NCI-H748 (cell line): ENCODE measurements around the gene ADGRF4.

Experiments used
- DNase-seq: peaks from one replicate; lab custom pipeline; 2025; ENCODE audit not compliant: unreplicated experiment; lab: John Stamatoyannopoulos, UW

Gene ADGRF4, protein sequence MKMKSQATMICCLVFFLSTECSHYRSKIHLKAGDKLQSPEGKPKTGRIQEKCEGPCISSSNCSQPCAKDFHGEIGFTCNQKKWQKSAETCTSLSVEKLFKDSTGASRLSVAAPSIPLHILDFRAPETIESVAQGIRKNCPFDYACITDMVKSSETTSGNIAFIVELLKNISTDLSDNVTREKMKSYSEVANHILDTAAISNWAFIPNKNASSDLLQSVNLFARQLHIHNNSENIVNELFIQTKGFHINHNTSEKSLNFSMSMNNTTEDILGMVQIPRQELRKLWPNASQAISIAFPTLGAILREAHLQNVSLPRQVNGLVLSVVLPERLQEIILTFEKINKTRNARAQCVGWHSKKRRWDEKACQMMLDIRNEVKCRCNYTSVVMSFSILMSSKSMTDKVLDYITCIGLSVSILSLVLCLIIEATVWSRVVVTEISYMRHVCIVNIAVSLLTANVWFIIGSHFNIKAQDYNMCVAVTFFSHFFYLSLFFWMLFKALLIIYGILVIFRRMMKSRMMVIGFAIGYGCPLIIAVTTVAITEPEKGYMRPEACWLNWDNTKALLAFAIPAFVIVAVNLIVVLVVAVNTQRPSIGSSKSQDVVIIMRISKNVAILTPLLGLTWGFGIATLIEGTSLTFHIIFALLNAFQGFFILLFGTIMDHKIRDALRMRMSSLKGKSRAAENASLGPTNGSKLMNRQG

DNA sequence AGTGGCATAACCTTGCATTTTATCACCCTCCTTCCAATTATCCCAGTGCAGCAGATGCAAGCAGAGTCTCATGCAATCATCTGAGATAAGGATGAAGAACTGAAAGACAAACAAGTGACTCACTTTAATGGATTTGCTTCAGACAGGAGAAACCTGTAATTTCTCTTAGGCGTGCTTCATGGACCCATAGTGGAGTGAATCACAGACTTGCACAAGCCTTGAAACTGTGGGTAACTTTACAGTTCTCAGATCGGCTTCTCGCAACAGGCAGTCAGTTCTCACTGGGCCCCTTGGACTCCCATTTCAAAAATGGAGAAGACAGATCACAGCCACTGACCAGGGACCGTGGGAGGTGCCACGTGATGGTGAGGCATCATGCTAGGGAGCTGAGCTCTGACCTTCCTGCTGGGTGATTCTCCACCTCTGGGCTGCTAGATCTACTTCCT is at the start of gene ADGRF4:
Gene ADGRF4 (plus strand): TSS at position 239 of the 446 bp plus-strand sequence. CDS start 8,666 bp downstream, outside the sequence.
- no peak for DNase-seq

DNA sequence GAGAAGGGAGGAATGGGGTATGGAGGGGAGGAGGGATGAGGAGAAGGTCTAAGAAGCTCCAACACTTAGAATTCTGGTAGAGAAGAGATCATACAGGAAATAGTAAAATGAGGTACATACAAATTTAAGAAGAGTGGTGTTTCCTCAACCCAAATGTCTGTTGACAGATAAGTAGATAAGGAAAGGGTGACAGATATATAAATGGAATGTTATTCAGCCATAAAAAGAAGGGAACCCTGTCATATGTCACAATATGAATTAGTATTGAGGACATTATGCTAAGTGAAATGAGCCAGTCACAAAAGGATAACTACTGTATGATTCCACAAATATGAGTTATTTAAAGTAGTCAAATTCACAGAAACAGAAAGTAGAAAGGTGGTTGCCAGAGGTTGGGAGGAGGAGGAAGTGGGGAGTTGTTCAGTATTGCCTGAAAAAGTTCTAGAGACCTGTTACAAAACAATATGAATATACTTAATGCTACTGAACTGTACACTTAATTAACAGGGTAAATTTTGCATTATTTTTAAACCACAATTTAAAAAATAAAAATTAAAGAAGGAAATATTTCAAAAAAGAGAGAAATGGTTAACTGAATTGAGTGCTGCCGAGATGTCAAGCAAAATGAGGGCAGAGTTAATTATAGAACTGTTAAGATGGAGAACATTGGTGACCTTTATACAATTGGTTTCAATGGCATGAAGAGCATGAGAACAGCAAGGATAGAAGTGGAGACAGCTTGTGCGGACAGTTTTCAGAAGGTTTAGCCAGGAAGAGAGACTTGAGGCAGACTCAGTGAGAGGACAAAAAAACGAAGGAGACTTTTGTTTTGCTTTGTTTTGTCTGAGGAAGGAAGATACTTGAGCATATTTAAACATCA is 47.6 kb upstream of the ADGRF4 start:
- no peak for DNase-seq

DNA sequence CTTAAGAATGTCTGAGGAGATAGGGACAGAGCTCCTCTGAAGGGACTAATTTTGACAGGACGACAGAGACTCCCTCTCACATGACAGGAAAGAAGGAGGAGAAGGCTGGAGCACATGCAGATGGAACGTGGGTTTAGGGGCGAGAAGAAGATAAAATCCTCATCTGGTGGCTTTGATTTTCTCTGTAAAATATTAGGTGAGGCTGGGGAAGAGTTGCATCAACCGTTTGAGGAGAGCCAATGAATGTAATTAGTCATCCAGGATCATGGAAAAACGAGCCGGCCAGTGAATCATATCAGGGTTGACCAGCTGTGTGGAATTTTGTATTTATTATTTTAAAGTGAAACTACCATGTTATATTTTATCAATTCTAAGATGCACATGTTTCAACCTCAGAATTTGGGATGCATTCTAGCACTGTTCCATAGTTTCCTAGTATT is 46.9 kb upstream of the ADGRF4 start:
- DNase-seq, result no peak

DNA sequence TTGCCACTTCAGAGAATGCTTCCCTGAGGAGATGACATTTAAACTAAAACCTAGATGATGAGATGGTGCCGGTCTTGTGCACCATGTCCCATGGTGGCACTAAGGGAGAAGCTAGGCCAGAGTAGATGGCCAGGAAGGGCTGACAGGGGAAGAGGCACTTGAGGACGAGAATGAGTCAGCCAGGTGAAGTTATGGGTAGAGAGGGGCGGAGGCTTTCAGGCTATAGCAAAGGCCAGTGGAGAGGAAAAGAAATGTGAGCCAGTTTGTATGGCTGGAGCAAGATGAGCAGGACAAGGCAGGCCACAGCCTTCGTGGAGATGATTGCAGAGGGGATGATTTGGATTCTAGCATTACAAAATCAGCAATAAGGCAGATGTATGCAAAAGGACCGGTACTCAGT is 44.7 kb upstream of the ADGRF4 start:
- no peak for DNase-seq

DNA sequence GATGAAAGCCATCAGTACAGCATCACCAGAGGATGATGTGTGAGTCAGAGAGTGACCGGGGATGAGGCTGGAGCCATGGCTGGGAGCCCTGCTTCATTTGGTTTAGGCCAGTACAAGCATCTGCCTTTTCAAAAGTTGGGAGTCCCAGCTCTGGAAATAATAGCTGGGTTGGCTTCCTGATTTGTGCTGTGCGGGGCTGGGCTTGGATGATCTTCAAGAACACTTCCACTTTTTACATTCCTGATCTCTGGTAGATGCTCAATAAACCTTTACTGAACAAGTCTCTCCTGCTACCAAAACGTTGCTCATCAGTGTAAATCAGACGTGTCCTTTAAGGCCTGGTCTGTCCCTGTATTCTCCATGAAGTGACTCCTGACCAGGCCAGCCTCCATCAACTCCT is 44.1 kb upstream of the ADGRF4 start:
- no peak for DNase-seq

DNA sequence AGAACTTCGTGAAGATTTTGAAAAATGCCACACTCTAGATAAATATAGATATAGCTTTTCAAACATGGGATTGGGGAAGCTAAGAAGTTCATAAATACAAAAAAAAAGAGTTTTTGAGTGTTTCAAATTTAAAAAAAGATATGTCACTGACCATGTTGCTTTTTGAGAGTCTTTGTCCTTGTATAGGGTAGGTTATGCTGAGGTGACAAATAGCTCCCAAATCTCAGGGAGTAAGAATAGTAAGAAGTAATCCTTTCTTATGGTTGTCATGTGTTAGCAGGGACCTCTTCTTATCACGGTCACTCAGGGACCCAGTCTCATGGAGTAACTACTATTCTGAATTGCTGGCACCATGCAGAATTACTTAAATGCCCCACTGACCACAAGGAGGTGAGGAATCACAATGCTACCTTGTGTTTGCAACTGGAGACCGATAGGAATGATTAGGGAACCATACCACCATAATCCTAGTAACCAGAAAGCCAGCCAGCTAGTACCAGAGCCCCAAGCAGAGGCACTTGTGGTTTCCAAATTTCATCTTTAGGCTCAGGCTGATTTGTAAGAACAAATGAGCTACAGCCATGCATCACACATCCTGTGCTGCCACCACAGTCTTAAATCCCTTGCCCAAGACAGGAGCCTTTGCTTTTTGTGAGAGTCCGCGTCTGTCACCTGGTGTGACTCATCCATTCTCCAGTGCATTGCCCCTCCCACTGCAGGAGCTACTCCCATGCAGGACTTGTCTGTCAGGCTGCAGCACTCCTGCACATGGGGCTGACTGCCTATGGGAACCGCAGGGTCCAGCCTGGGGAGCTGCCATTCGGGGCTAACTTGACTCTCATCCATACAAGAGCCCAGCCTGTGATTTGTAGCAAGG is 42.4 kb upstream of the ADGRF4 start:
- peak; percentile 33 for DNase-seq

DNA sequence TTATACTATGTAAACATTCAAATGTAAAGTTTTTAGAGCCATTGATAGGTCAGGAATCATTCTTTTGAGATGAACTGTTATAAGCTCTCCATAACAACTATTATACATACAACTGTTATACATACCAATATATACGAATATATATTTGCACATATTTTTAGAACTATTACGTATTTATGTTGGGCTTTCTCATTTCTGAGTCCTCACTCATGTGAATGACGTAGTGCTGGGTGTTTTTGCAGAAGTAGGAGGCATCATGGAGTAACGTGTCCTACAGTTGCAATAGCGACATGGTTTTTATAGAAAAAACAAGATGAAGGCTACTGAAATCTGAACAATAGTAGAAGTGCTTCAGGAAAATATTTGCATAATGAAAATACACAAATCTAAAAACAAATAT is 36.4 kb upstream of the ADGRF4 start:
- no peak for DNase-seq

DNA sequence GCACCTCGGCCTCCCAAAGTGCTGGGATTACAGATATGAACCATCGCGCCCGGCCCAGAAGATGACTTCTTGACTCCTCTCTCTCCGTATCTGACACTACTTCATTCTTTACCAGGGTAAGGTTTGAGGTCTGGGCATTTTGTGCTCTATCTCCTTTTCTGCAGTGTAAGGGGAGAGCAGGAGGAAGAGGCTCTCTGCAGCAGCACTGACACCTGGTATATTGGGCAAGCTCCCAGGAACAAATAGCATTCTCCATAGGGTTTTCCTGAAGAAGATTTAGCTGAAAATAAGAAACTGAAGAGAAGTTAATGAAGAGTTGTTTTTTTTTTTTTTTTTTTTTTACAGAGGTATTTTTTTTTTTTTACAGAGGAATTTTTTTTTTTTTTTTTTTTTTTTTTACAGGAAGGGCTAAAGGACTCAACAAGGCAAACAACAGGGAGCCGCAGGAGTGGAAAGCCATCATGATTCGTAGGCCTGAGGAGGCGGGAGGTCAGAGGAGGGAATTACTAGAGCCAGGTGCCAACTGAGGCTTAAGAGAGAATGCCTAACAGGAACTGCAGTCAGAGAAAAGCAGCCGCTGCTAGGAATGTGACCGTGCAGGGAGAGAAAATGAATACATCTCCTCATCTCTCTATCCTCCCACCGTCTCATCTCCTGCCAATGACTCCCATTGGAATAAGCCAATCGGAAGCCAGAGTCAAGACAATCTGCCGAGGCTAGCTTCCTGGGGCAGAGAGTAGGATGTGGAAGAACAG is 34.7 kb upstream of the ADGRF4 start:
- DNase-seq, result peak; percentile 58

DNA sequence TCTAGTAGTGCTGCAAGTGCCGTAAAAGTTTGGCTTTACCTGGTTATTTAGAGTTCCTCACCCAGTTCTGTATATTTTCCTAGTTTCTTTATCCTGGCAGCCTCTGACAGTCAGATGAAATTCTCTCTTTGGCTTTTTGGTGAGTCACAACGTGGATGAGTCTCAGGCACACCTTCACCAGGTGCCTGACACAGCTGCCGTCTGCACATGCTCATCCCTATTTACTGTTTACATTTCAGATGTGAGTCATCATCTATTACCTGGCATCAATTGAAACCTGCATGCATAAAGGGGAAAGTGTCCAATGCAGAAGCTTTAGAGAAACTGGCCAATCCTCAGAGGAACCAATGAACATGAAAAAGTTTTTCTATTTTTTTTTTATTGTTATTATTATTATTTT is 33.3 kb upstream of the ADGRF4 start:
- DNase-seq, result peak; percentile 98

DNA sequence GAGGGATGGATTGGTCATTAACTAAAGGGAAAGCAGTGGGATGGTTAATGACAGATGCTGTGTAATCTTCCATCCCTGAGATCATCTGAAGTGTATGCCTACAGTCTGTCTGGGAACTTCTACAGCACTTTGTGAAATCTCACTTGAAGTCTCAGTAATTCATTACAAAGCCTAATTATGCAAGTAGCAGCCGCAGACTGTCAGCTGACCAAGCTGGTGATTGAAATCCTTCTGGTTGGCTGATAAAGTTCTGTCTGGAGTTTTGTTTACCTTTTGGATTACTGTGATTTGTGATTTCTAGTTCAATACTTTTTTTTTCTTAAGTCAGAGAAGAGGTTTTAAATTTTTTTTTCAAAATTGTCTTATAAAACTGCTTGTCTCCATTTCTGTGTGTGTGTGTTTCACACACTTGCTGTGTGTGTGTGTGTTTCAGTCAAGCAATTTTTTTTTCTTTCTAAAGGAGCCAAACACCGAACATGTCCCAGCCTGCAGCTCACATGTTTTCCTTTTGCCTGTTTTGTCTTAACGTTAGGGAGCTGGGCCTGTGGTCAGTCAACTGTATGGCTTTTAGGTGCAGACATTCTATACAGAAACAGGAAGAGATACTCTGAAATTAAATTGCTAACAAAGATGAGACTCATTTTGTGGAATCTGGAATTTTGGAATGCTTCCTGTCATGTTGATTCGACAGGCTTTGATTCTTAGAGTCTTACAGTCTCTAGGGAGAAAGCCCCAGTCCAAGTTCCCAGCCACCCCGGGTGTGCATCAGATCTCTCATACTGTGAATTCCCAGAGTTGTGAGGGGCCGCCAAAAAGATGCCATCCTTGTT is 28.5 kb upstream of the ADGRF4 start:
- peak; percentile 86 for DNase-seq

DNA sequence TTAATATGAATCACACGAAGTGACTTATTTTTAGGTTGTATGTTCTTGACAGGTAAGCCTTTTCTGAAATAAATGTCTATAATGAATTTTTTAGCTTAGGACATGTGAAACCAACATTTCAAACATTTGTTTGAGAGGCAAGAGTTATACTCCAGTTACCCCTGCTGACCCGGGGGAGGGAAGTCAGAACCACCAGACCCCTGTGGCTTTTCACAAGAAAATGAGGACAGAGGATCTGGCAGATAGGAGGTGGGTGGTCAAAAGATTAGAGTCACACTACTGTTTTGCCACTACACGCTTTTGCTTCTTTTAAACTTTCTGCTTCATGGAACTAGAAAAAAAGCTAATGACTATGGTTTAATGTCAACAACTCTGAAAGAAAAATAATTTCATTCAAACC is 27.5 kb upstream of the ADGRF4 start:
- DNase-seq, result peak; percentile 43

DNA sequence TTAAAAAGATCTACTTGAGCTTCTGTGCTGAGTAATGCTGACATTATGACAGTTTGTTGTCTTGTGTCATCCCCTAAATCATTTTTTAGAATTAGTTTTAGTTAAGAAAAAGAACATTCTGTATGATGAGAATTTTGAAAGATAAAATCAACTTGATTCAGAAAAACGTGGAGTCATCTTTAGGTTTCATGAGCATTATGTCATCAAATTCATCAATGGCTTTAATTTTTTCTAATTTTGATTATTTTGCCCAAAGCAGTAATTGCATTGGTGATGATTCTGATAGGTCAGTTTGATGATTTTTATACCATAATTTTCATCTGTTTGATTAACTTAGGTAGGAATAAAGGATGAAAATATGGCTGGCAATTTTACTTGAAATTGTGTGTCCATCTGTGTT is 26.6 kb upstream of the ADGRF4 start:
- no peak for DNase-seq

DNA sequence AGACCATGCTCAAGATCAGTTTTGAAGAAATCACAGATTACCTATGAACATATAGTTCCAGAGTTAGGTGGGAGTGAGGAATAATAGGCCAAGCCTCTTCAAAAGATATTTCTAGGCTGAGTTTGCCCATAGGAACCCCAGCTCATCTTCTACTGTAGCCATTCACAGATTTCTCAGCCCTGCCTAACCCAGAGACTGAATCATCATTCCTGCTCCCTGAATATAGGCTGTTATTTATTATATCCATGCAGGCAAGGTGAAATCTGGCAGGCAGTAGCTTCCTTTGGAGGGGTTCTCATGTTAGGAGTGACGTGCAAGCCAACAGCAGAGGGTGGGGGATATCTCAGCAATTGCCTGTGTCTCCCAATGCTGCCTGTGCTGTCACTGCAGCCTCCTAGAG is 25.6 kb upstream of the ADGRF4 start:
- DNase-seq, result no peak

DNA sequence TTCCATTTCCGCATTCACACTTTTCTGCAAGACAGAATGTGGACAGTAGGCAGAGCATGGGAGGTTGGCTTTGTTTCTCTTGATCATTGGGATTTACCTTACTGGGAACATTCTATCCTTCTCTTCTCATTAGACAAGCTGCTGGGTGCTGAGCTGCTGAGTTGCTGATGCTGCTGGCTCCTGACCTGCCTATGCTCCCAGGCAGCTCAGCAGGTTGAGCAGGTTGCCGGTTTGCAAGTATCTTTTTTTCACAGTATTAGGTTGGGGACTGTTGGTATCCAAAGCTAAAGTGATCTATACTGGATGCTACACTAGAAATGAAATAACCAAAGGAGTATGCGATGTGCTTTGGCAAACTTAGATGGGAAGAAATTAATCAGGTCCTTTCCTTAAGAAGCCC is 23.7 kb upstream of the ADGRF4 start:
- DNase-seq, result no peak

DNA sequence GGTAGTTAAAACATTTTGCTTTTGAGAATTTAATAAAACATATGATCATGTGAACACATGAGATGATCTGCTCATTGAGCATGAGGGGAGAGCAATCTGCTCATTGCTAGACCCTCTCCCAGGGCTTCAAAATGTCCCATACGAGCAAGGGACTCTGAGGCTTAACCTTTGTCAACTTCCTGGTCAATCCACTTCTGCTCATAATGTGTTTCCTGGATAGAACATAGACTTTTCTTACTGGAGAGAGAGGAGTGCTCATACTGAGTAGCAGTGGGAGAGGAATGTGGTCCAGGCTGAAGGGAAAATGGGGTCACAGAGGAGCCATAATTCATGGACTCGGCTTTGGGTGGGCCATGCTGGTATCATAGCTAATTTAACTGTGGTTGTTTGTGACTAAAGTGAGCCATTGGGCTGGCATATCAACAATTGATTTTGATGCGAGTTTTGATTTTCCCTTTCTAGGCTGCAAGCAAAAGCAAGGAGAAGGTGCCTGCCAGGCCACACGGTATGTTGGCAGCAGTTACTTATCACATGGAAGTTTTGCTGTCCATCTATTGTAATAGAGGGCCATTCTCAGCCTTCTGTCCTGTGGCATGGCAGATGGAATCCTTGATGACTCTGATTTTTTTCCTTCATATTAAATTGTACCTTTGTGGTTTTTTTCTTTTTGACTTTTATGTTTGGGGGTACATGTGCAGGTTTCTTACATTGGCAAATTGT is 20.8 kb upstream of the ADGRF4 start:
- no peak for DNase-seq

DNA sequence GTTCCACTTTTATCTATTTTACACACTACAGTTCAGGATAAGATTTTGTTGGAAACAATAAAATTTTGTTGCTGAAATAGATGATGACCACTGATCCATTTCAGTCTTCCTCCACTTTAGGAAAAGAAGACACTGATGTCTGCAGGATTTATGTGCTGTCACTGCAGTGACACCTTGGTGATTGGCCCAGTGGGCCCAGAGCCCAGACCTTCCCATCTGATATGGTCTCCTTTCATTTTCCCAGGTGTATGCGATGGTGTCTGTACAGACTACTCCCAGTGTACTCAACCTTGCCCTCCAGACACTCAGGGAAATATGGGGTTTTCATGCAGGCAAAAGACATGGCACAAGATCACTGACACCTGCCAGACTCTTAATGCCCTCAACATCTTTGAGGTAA is 19.6 kb upstream of the ADGRF4 start:
- no peak for DNase-seq

DNA sequence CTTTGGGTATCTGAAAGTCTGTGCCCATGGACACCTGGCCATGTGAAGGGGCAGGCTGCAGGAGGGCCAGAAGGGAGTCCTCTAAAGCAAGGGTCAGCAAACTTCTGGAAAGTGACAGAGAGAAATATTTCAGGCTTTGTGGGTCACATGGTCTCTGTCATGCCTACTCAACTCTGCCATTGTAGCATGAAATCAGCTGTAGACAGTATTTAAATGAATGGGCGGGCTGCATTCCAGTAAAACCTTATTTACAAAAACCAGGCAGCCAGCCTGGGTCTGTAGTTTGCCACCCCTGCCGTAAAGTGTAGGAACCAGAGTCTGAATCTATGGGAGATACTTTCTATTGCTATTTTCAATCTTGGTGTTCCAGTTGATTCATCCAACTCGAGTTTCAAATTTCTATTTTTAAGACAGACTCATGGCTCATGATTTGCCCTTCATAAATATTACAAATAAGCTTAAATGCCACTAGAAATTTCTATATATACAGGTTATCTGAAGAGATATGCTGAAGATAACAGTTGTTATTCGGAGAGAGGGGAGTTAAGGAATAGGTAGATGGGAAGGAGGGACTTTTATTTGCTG is 19.0 kb upstream of the ADGRF4 start:
- DNase-seq, result peak; percentile 20

DNA sequence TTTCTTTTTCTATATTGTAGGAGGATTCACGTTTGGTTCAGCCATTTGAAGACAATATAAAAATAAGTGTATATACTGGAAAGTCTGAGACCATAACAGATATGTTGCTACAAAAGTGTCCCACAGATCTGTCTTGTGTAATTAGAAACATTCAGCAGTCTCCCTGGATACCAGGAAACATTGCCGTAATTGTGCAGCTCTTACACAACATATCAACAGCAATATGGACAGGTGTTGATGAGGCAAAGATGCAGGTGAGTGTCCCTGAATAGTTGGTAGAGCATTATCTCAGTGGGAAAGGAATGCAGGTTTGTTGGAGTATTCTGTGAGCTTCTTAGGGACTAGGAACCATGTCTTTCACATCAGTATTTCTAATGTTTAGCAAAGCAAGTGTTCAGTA is 18.3 kb upstream of the ADGRF4 start:
- peak; percentile 98 for DNase-seq
